Thyroid gland (tissue), 4 donors: Measurements from ENCODE around the gene CAMSAP2.

Experiments
- CTCF ChIP-seq, 6 experiments: fragments of 200-600 bp in 3 of 6; fragments of 450-650 bp in 3 of 6; sonication (generic) in 3 of 6; IDR thresholded peaks; one replicate each; pipeline ENCODE4 v1.5.1; 2016 to 2019; ENCODE audit warnings: antibody characterized with exemption in 6 of 6, mild to moderate bottlenecking in 2 of 6, inconsistent platforms in 1 of 6, moderate library complexity in 1 of 6
- POLR2A ChIP-seq, 2 donors: fragments of 450-650 bp; IDR thresholded peaks; one replicate each; pipeline ENCODE4 v1.6.1; 2017; ENCODE audit warnings: antibody characterized with exemption in 2 of 2, mild to moderate bottlenecking in 2 of 2, moderate library complexity in 1 of 2

DNA sequence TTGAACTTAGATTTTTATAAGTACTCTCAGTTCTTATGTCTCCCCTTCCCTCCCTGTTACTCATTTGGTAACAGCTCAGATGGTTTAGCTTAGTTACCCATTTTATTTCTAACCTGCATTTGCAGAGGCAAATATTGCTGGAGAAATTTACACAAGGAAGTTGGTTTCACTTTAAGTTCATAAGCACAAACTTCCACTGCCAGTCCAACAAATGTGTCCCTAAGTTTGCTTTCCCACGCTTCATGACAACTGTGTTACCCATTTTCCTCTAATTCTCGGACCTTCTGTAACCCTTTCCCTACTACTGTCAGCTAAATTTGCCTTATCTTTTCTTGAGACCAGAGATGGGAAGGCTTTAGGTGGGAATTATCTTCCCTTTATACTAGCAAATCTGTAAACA is 70.2 kb downstream of the CAMSAP2 start:
- no peak for TF ChIP-seq CTCF (IDR thresholded peaks at IDR 0.05)
- TF ChIP-seq POLR2A (IDR thresholded peaks at IDR 0.05), result no peak
